Keratinocyte (primary cell): ENCODE measurements around the gene RGS13.

Source experiments
- CTCF ChIP-seq, 3 experiments: IDR thresholded peaks in 1 of 3; conservative IDR thresholded peaks in 1 of 3; optimal IDR thresholded peaks in 1 of 3; 2 replicates in 2 of 3; 3 replicates in 1 of 3; pipeline versions ENCODE3 to v1.5.1; 2011; ENCODE audit warnings: low read length in 3 of 3, mild to moderate bottlenecking in 3 of 3, moderate library complexity in 2 of 3, control low read depth in 1 of 3, inconsistent platforms in 1 of 3; ENCODE audit not compliant: insufficient read depth in 2 of 3; ENCODE audit errors: extremely low read depth in 1 of 3
- EZH2 ChIP-seq: IDR thresholded peaks from one replicate; pipeline ENCODE4 v1.6.1; 2012; ENCODE audit warnings: inconsistent platforms, mild to moderate bottlenecking, low read length, moderate library complexity

GRCh38 chr1:192589813-192590212 lies 46.1 kb upstream of the RGS13 start:
- TF ChIP-seq EZH2 (no peak), CTCF (optimal IDR thresholded peaks at IDR 0.05 in 1 of 3, IDR thresholded peaks at IDR 0.05 in 1 of 3, conservative IDR thresholded peaks at IDR 0.05 in 1 of 3; ENCODE audit: extremely low read depth in 1 of 3, insufficient read depth in 2 of 3, low read length in 3 of 3) (no peak)
